KOPT-K1 (cell line): ENCODE results near the gene TRMU.

Experiments
- H3K27ac ChIP-seq: fragments of 200-600 bp; sonication (generic); 2 replicates; pipeline ENCODE4 v1.5.1; 2016; ENCODE audit warnings: antibody characterized with exemption, mild to moderate bottlenecking, low read depth, low read length; ENCODE audit not compliant: poor library complexity, severe bottlenecking
- H3K36me3 ChIP-seq: fragments of 200-600 bp; sonication (generic); 2 replicates; pipeline ENCODE4 v1.5.1; 2017; ENCODE audit warnings: antibody characterized with exemption, mild to moderate bottlenecking, low read length, moderate library complexity; ENCODE audit not compliant: insufficient read depth
- H3K9me3 ChIP-seq: fragments of 200-600 bp; sonication (generic); 2 replicates; pipeline ENCODE4 v1.5.1; 2017; ENCODE audit warnings: antibody characterized with exemption, low read length, mild to moderate bottlenecking; ENCODE audit not compliant: insufficient read depth, poor library complexity, severe bottlenecking

The TRMU gene

DNA sequence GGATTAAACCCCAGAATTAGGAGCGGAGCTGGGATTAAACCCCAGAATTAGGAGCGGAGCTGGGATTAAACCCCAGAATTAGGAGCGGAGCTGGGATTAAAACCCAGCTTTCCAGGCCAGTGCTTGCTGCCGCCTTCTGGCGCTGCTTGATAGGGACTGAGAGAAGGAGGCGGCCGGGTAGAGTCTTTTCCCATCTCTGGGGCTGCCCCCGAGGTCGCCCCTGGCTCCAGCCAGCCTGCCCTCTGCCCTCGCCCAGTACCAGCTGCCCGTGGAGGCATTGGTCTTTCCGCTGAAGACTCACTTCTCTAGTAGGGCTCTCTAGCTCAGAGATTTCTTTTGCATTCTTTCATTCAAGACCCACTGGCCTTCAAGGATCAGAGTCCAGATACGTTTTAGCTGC lies 5.2 kb downstream of the TRMU start:
- Histone ChIP-seq H3K36me3 (peaks cover 85% of the 10 kb centered on the region), H3K27ac (no peak overlapping the region)

GRCh38 chr22:46346680-46347405 lies 11.3 kb downstream of the TRMU start:
- no peak overlapping the region for H3K27ac ChIP-seq
- H3K9me3 ChIP-seq, result no peaks in the 10 kb centered on the region
- H3K36me3 ChIP-seq, result peaks cover 98% of the 10 kb centered on the region

More for the DNA sequence above, 5.2 kb downstream of the TRMU start:
- H3K9me3 ChIP-seq, result no peaks in the 10 kb centered on the region

DNA sequence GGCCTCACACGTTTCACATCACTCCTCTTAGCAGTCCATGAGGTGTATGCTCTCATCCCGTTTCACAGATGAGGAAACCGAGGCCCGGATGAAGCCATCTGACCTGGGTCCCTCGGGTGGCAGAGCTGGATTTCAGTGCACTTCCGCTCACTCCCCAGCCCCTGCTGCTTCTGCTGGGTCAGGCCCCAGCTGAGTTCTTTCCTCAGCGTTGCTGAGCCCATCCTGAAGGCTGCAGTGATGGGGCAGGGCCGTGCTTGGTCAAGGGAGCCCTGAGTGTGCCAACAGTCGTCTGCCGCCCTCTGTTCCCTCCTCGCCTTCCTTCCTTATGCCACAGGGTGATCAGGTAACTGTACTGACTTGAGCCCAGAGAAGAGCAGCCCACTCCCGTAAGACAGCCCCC lies 12.1 kb downstream of the TRMU start:
- H3K36me3 ChIP-seq, result peaks cover 98% of the 10 kb centered on the region
- no peaks in the 10 kb centered on the region for H3K9me3 ChIP-seq
- no peak overlapping the region for H3K27ac ChIP-seq

DNA sequence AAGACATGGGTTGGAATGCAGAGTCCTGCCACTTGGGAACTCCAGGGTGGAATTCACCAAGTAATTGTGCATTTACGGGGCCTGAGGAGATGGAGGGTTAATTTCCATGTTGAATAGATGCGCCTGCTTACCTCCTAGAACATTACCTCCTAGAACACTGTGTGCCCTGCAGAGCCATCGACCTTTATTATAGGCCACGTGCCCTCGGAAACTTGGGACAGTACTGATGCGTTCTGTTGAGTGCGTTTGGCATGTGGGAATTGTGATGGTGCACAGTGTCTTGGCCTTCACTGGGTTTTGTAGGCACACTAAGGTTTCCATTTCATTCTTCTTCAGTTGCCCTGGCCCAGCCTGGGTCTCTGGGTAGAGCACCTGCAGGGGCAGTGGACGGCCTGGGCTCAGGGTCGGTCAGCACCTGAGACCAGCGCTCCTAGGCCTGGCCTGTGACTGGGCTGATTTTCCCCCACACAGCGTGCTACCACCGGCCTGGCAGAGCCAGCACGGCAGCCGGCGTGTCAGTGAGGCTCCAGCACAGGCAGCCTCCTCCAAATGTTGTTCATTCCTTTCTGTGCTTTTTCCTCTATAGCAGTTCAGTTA lies 12.7 kb downstream of the TRMU start:
- Histone ChIP-seq H3K36me3 (peaks cover 98% of the 10 kb centered on the region), H3K27ac (no peak overlapping the region), H3K9me3 (no peaks in the 10 kb centered on the region)

DNA sequence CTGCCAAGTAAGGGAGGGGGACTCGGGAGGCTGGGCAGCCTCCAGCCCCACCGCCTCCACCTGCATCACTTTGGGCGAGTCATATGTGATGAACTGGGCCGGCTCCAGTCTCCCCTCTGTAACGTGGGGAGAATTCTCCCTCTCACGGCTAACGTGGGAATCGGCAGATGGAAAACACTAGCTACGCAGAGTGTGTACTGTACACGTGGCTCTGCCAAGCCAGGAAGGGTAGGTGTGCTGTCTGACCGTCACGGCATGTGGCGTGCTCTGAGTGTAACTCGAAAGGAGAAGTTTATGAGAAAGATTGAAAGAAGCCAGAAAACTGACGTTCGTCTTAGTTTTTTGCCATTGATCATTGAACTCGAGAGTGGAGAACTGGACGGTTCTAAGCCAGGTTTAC lies 13.7 kb downstream of the TRMU start:
- H3K36me3 ChIP-seq, result peaks cover 98% of the 10 kb centered on the region
- no peaks in the 10 kb centered on the region for H3K9me3 ChIP-seq
- no peak overlapping the region for H3K27ac ChIP-seq

DNA sequence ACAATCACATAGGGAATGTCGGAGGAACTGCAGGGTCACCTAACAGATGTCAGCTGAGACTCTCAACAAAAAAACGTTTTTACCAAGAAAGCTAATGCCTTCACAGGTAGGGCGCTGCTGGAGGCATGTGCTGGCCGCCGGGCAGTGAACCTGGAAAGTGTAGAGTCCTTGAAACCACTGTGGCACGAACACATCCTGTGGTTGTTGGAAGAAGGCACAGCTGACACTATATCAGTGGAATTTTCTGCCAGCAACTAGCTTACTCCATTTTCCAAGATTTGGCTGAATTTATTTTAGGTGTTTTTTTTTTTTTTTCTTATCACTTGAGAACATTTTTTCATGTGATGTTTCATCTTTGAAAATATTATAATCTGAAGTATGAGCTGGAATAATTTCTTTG lies 14.2 kb downstream of the TRMU start:
- no peak overlapping the region for H3K27ac ChIP-seq
- H3K9me3 ChIP-seq, result no peaks in the 10 kb centered on the region
- H3K36me3 ChIP-seq, result peaks cover 98% of the 10 kb centered on the region

DNA sequence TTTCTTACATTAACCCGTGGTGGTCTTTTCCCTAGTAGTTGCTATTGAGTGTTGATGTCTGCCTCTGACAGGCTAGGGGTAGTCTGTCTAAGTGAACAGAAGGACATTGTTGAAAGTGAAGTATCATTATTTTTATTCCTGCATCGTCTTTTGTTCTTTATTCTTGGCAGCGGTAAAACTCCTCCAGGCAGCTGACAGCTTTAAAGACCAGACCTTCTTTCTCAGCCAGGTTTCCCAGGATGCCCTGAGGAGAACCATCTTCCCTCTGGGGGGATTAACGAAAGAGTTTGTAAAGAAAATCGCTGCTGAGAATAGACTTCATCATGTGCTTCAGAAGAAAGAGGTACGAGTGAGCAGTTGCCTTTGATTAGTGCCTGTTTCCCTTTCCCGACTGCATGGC lies 14.6 kb downstream of the TRMU start:
- H3K27ac ChIP-seq, result no peak overlapping the region
- no peaks in the 10 kb centered on the region for H3K9me3 ChIP-seq
- peaks cover 98% of the 10 kb centered on the region for H3K36me3 ChIP-seq

DNA sequence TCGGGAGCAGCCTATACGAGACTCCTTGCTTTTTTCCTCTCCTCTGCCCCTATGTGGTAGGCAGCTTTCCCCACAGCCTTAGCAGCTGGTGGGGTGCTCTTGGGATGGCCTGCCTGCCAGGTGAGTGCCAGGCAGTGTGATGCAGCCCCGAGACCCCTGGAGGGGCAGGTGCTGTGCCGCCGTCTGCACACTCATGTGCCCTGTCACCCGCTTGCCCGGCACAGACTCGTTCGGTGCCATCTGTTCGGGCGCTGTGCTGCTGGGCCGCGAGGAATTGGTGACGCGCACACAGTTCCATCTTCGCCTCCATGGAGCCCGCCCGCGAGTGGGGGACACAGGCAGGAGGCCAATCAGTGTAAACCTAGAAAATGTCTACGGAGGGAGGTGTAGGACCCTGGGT lies 15.1 kb downstream of the TRMU start:
- H3K36me3 ChIP-seq, result peaks cover 98% of the 10 kb centered on the region
- no peak overlapping the region for H3K27ac ChIP-seq
- no peaks in the 10 kb centered on the region for H3K9me3 ChIP-seq

DNA sequence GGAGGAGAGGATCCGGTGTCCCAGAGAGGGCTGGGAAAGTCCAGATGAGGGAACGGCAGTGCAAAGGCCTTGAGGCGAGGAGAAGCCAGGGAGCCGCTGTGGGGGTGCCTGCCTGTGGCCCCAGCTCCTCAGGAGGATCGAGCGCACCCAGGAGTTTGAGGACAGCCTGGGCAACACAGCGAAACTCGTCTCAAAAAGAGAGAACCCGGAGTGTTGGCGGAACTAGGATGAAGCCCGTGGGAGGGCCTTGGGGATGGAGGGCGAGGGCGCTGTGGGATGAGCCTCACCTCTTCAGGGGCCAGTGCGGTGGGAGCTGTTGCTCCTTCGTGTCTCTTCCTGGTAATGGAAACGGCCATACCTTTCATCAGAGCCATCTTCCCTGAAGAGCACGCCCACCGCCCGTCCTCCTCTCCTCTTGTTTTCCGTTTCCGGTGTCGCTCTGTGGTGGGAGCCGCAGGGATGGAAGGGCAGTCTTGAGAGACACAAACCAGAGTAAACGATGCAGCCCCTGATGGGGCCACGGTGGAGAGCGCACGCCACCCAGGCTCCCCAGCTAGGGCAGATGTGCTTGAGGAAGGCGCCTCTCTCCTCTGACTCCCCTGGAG lies 15.7 kb downstream of the TRMU start:
- Histone ChIP-seq H3K9me3 (no peaks in the 10 kb centered on the region), H3K36me3 (peaks cover 98% of the 10 kb centered on the region), H3K27ac (no peak overlapping the region)

DNA sequence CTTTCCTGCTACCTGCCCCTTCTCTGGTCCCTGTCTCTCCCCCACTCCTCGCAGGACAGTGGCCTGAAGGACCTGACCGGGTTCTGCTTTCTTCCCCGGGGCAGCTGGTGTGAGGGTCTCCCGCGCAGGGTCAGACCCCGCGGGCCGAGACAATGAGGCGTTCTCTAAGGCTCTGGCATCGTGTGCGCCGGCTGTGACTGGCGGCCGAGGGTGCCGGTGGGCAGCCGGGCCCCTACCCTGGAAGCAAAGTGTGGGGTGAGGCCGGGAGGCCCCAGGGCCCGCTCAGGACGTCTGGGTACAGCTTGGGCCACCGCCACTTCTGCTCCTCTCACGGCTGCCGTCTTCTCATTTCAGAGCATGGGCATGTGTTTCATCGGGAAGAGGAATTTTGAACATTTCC lies 16.3 kb downstream of the TRMU start:
- Histone ChIP-seq H3K9me3 (no peaks in the 10 kb centered on the region), H3K36me3 (peaks cover 98% of the 10 kb centered on the region), H3K27ac (no peak overlapping the region)

GRCh38 chr22:46352276-46352675 lies 16.8 kb downstream of the TRMU start:
- Histone ChIP-seq H3K36me3 (peaks cover 100% of the 10 kb centered on the region), H3K27ac (no peak overlapping the region), H3K9me3 (no peaks in the 10 kb centered on the region)

GRCh38 chr22:46352691-46353386 lies 17.3 kb downstream of the TRMU start:
- no peak overlapping the region for H3K27ac ChIP-seq
- no peaks in the 10 kb centered on the region for H3K9me3 ChIP-seq
- H3K36me3 ChIP-seq, result peaks cover 98% of the 10 kb centered on the region

DNA sequence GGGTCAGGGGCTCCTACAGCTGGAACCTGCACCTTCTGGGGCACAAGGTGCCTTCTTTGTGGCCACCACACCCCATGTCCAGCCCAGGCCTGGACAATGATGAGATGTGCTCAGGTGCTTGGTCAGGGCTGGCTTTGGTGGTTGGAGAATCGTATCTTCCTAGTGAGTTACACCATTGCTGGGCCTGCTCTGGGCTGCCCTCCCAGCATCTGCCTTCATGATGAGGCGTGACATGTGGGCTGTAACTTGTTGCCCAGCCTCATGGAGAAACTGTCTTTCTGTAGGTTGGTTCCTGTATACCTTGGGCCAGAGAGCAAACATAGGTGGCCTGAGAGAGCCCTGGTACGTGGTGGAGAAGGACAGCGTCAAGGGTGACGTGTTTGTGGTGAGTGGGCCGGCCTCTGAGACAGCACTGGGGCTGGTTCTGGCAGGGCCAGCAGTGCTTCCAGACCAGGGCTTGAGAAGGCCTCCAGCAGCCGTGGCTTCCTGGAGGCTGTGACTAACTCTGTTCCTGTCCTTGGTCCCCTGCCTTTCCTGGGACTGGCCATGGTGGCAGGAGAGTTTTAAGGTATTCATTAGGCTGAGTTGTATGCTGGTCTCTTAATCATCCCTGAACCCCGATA lies 18.1 kb downstream of the TRMU start:
- Histone ChIP-seq H3K9me3 (no peaks in the 10 kb centered on the region), H3K36me3 (peaks cover 98% of the 10 kb centered on the region), H3K27ac (no peak overlapping the region)

DNA sequence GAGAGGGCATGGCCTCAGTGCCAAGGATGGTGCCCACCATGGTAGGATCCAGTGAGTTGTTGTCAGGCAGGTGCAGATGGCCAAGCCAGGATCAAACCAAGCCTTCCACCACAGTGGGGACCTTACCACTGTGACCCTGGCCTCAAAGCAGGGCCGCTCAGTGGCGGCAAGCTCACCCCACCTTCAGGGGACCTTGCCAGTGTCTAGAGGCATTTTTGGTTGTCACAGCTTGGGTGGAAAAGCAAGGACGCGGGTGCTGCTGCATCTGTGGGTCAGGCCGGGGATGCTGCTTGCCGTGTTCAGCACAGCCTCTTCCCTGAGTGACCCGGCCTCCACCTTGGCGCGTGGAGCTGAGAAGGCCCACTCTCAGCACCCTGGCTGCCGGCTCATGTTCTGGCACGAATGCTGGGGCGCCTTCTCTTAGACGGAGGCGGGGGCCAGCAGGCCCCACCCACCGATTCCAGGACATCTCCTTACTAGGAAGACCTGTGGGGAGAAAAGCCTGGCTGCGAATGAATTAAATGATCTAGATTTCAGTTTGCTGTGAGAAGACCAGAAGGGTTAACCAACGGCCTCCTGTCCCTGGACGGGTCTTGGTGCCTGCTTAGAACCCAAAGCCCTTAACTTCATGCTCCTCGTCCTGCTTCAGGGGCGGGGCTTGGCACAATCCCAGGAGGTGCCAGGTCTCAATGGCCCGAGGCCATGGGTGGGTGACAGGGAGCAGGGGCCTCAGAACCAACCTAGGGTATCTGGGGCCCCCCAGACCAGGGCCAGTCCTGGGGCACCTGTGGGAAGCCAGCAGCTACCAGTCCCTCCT lies 18.9 kb downstream of the TRMU start:
- no peak overlapping the region for H3K27ac ChIP-seq
- peaks cover 97% of the 10 kb centered on the region for H3K36me3 ChIP-seq
- no peaks in the 10 kb centered on the region for H3K9me3 ChIP-seq
